ENCODE results near the gene CCDC120. TPM values are rescaled to one million over a fixed set of nuclear protein-coding genes. Genes with fewer than 3 reads are reported as not detected.

CCDC120 gene
- total and polyA plus RNA-seq, 9 of the 15 experiments (the other 6 are each of a cell fraction or from before 2014, with no cell fraction given), result 0.13 to 3.6 (median 0.54) TPM

- TF ChIP-seq ZBTB49 (CRISPR knock-in tag; IDR thresholded peaks at IDR 0.05; ENCODE audit: borderline replicate concordance), result no peak
- TF ChIP-seq ZFP30 (CRISPR knock-in tag; IDR thresholded peaks at IDR 0.05; ENCODE audit: borderline replicate concordance), result no peak
- no peak for TF ChIP-seq HOXB6 (CRISPR knock-in tag; IDR thresholded peaks at IDR 0.05; ENCODE audit: borderline replicate concordance)
- TF ChIP-seq MEF2D (tag; conservative IDR thresholded peaks at IDR 0.05; ENCODE audit: low read depth), result no peak
- no peak for TF ChIP-seq MAFK (IDR thresholded peaks at IDR 0.05; ENCODE audit: low read length)
- TF ChIP-seq MTA3 (IDR thresholded peaks at IDR 0.05; ENCODE audit: borderline replicate concordance), result no peak
- no peak for TF ChIP-seq ZNF764 (CRISPR knock-in tag; IDR thresholded peaks at IDR 0.05; ENCODE audit: low read depth)
- no peak for TF ChIP-seq RBM39 (optimal IDR thresholded peaks at IDR 0.05; ENCODE audit: low read depth, low read length)
- TF ChIP-seq SNAPC5 (CRISPR knock-in tag; IDR thresholded peaks at IDR 0.05), result no peak
- no peak for TF ChIP-seq MITF (IDR thresholded peaks at IDR 0.05)
- no peak for TF ChIP-seq ZNF398 (CRISPR knock-in tag; IDR thresholded peaks at IDR 0.05)
- TF ChIP-seq ZNF436 (CRISPR knock-in tag; IDR thresholded peaks at IDR 0.05), result no peak
- TF ChIP-seq SMAD2 (IDR thresholded peaks at IDR 0.05; ENCODE audit: low read depth, low read length), result no peak
- no peak for TF ChIP-seq E2F4 (CRISPR knock-in tag; IDR thresholded peaks at IDR 0.05; ENCODE audit: low read depth)
- TF ChIP-seq ZC3H11A (IDR thresholded peaks at IDR 0.05; ENCODE audit: low read depth, low read length), result no peak
- TF ChIP-seq ATF2 (CRISPR knock-in tag; IDR thresholded peaks at IDR 0.05), result no peak
- TF ChIP-seq HDGF (IDR thresholded peaks at IDR 0.05), result no peak
- no peak for TF ChIP-seq FOXP1 (CRISPR knock-in tag; IDR thresholded peaks at IDR 0.05)
- peak; percentile 93 for TF ChIP-seq ASH1L (IDR thresholded peaks at IDR 0.05; ENCODE audit: borderline replicate concordance, low read depth, partially characterized antibody)
Measured at GRCh38 chrX:49100704-49101628, 42.2 kb downstream of the CCDC120 start (continued).
